ENCODE data around the gene HMCN1. TPM values are rescaled to one million over a fixed set of nuclear protein-coding genes. Genes with fewer than 3 reads are reported as not detected.

HMCN1 gene
- total RNA-seq, 1 donor from 2014 or later, result 28.0 TPM

DNA sequence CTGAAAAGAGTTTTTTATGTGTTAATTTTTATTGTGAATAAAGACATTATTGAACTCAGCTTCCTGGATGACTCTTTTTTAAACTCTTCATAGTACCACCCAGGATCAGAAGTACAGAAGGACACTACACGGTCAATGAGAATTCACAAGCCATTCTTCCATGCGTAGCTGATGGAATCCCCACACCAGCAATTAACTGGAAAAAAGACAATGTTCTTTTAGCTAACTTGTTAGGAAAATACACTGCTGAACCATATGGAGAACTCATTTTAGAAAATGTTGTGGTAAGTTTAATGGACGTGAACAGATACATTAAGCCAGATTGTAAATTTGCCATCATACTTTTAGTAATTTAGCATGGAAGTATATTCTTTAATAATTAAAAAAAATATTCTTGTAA, 391.3 kb downstream of the HMCN1 start:
- Histone ChIP-seq H3K9me3 (no peaks in the 10 kb centered on the region), H3K4me1 (no peaks in the 10 kb centered on the region), H3K27me3 (ENCODE audit: low read depth) (no peaks in the 10 kb centered on the region), H3K4me3 (no peak overlapping the region), H3K27ac (no peak overlapping the region), H3K36me3 (no peaks in the 10 kb centered on the region)
- ATAC-seq (no peak), DNase-seq (no peak)
- TF ChIP-seq CTCF (IDR thresholded peaks at IDR 0.05), result no peak
- intact Hi-C loops (cut with DNase I), result no loop called here

DNA sequence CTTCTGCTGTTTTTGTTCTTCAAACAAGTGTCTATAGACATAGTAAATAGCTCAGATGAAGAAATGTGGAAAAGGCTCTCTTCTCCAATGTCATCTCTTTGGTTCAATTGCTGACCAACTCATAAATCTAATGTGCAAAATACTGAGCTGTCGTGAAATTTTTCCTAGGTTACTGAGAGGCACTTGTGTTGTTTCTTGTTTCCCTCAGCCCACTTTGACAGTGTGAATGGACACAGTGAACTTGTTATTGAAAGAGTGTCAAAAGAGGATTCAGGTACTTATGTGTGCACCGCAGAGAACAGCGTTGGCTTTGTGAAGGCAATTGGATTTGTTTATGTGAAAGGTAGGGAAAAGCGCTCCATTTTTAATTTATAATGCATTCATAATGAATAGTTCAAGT, 395.6 kb downstream of the HMCN1 start:
- H3K4me3 ChIP-seq, result no peak overlapping the region
- intact Hi-C loops (cut with DNase I), result no loop called here

GRCh38 chr1:186139115-186139514, 404.9 kb downstream of the HMCN1 start:
- no peak for TF ChIP-seq CTCF (IDR thresholded peaks at IDR 0.05)
- Histone ChIP-seq H3K27me3 (ENCODE audit: low read depth) (no peaks in the 10 kb centered on the region), H3K4me3 (no peak overlapping the region), H3K36me3 (peaks cover 10% of the 10 kb centered on the region), H3K4me1 (no peaks in the 10 kb centered on the region), H3K9me3 (no peaks in the 10 kb centered on the region), H3K27ac (no peak overlapping the region)
- DNase-seq (no peak), ATAC-seq (no peak)
- intact Hi-C loops (cut with DNase I), result no loop called here

More for the DNA sequence above, 395.6 kb downstream of the HMCN1 start:
- Histone ChIP-seq H3K36me3 (no peaks in the 10 kb centered on the region), H3K27me3 (ENCODE audit: low read depth) (no peaks in the 10 kb centered on the region), H3K27ac (no peak overlapping the region), H3K4me1 (no peaks in the 10 kb centered on the region), H3K9me3 (no peaks in the 10 kb centered on the region)
- no peak for ATAC-seq
- TF ChIP-seq CTCF (IDR thresholded peaks at IDR 0.05), result no peak
- DNase-seq, result no peak

DNA sequence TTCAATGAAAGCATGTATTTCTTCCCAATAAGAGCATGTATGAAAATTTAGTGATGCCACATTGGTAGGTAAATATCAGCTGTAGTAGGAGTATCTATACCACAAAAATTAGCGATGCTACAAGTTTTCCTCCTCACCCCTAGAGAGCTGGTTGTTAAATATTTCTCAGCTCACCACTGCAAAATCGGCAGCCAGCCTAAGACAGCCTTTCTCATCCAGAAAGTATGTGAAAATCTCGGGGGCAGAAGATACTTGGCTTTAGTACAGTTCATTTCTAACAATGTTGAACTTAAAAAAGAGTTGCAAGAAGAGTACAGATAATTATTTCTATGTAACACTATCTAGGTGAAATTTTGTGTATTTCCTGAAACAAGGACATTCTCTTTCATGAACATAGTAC, 405.5 kb downstream of the HMCN1 start:
- H3K36me3 ChIP-seq, result peaks cover 10% of the 10 kb centered on the region
- no peaks in the 10 kb centered on the region for H3K9me3 ChIP-seq
- no peak for TF ChIP-seq CTCF (IDR thresholded peaks at IDR 0.05)
- no peak overlapping the region for H3K27ac ChIP-seq
- ATAC-seq (no peak), DNase-seq (no peak)
- no peaks in the 10 kb centered on the region for H3K4me1 ChIP-seq
- no peaks in the 10 kb centered on the region for H3K27me3 ChIP-seq (ENCODE audit: low read depth)
- no peak overlapping the region for H3K4me3 ChIP-seq
- intact Hi-C loops (cut with DNase I), result no loop called here

DNA sequence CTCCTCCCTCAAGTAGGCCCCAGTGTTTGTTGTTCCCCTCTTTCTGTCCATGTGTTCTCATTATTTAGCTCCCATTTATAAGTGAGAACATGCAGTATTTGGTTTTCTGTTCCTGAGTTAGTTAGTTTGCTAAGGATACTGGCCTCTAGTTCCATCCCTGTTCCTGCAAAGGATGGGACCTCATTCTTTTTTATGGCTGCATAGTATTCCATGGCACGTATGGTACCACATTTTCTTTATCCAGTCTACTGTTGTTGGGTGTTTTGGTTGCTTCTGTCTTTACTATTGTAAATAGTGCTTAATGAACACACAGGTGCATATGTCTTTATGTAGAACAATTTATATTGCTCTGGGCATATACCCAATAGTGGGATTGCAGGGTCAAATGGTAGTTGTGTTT, 408.0 kb downstream of the HMCN1 start:
- no peaks in the 10 kb centered on the region for H3K9me3 ChIP-seq
- peaks cover 28% of the 10 kb centered on the region for H3K36me3 ChIP-seq
- H3K4me1 ChIP-seq, result no peaks in the 10 kb centered on the region
- DNase-seq (no peak), ATAC-seq (no peak)
- no peak overlapping the region for H3K4me3 ChIP-seq
- intact Hi-C loops (cut with DNase I), result no loop called here
- H3K27ac ChIP-seq, result no peak overlapping the region
- TF ChIP-seq CTCF (IDR thresholded peaks at IDR 0.05), result no peak
- no peaks in the 10 kb centered on the region for H3K27me3 ChIP-seq (ENCODE audit: low read depth)

DNA sequence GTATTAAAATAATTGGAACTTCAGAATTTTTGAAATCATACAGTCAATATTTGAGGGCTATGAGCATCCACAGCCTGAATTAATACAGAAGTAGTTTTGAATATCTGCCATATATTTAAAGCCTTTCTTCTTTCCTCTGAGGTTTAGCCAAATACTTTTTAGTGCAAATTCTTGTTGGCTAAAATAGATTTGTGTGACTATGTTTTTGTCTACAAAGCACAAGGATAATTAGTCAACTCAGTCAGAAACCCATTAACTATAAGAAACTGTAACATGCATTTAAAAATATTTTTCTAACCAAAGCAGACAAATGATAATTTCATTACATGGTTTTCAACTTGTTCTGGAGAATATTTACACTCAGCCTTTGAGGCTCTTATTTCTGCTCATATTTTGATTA, 408.7 kb downstream of the HMCN1 start:
- DNase-seq, result no peak
- no peaks in the 10 kb centered on the region for H3K27me3 ChIP-seq (ENCODE audit: low read depth)
- peaks cover 21% of the 10 kb centered on the region for H3K36me3 ChIP-seq
- ATAC-seq, result no peak
- intact Hi-C loops (cut with DNase I), result no loop called here
- no peaks in the 10 kb centered on the region for H3K4me1 ChIP-seq
- no peak for TF ChIP-seq CTCF (IDR thresholded peaks at IDR 0.05)
- H3K27ac ChIP-seq, result no peak overlapping the region
- H3K4me3 ChIP-seq, result no peak overlapping the region
- H3K9me3 ChIP-seq, result no peaks in the 10 kb centered on the region
